Brain microvascular endothelial cell (primary cell): ENCODE measurements around the gene PXK.

Experiments
- DNase-seq: peaks from one replicate; pipeline ENCODE4 v3.0.0-alpha.2; 2020
- H3K27ac ChIP-seq: fragments of 250-450 bp; sonication (Bioruptor Pico); 2 replicates; pipeline ENCODE4 v1.5.1; 2020; ENCODE audit warnings: mild to moderate bottlenecking, moderate library complexity
- H3K27me3 ChIP-seq: fragments of 250-450 bp; sonication (Bioruptor Pico); replicated peaks from 2 replicates; pipeline ENCODE4 v1.5.1; 2020; ENCODE audit warnings: mild to moderate bottlenecking
- H3K36me3 ChIP-seq: fragments of 250-450 bp; sonication (Bioruptor Pico); replicated peaks from 2 replicates; pipeline ENCODE4 v1.5.1; 2020; ENCODE audit warnings: mild to moderate bottlenecking
- H3K4me3 ChIP-seq: 2 replicates; pipeline ENCODE4 v1.5.1; 2011; ENCODE audit warnings: low read depth, mild to moderate bottlenecking, control low read depth, low read length, moderate library complexity
- CTCF ChIP-seq: IDR thresholded peaks from 2 replicates; pipeline ENCODE4 v1.5.1; 2011; ENCODE audit warnings: low read depth, mild to moderate bottlenecking, moderate library complexity, low read length, control low read depth, inconsistent platforms; ENCODE audit errors: missing control alignments
- in situ Hi-C: cut with HindIII; loops from 2 replicates; pipeline ENCODE4 v1.10.0; 2017; ENCODE audit warnings: low sequenced_read_pairs, low pct_ligation_motif_present

Gene PXK

GRCh38 chr3:58471025-58471887, 138.6 kb downstream of the PXK start:
- in situ Hi-C loops, result no loop called here
- TF ChIP-seq CTCF, result no peak
- no peaks in the 10 kb centered on the region for H3K36me3 ChIP-seq
- peak; percentile 87 for DNase-seq
- no peak overlapping the region for H3K4me3 ChIP-seq
- no peaks in the 10 kb centered on the region for H3K27me3 ChIP-seq
- H3K27ac ChIP-seq, result peak overlapping the region; percentile 78

GRCh38 chr3:58473275-58473674, 140.6 kb downstream of the PXK start:
- Histone ChIP-seq H3K27me3 (no peaks in the 10 kb centered on the region), H3K36me3 (no peaks in the 10 kb centered on the region), H3K4me3 (no peak overlapping the region), H3K27ac (no peak overlapping the region)
- in situ Hi-C loops, result no loop called here
- no peak for DNase-seq
- TF ChIP-seq CTCF, result no peak

- DNase-seq, result no peak
- no peak for TF ChIP-seq CTCF
- in situ Hi-C loops, result no loop called here
These were observed 141.7 kb downstream of the PXK start for GRCh38 chr3:58474348-58474911.

GRCh38 chr3:58474967-58475578, 142.4 kb downstream of the PXK start:
- DNase-seq, result no peak
- Histone ChIP-seq H3K27ac (no peak overlapping the region), H3K27me3 (no peaks in the 10 kb centered on the region), H3K36me3 (no peaks in the 10 kb centered on the region), H3K4me3 (no peak overlapping the region)
- TF ChIP-seq CTCF, result no peak
- in situ Hi-C loops, result no loop called here

More at GRCh38 chr3:58474348-58474911, 141.7 kb downstream of the PXK start:
- Histone ChIP-seq H3K36me3 (no peaks in the 10 kb centered on the region), H3K27me3 (no peaks in the 10 kb centered on the region), H3K4me3 (no peak overlapping the region), H3K27ac (no peak overlapping the region)
